ENCODE measurements around the gene UBTD1.

GRCh38 chr10:97459111-97459510 is 39.6 kb upstream of the UBTD1 start:
- TF ChIP-seq SPI1 (IDR thresholded peaks at IDR 0.05; ENCODE audit: low read depth, low read length): no peak
- TF ChIP-seq POLR2A (IDR thresholded peaks at IDR 0.05; ENCODE audit: low read depth, low read length): no peak
- no peak for TF ChIP-seq POLR2AphosphoS5 (IDR thresholded peaks at IDR 0.05; ENCODE audit: low read depth, low read length)
- no peak for TF ChIP-seq TAF1 (IDR thresholded peaks at IDR 0.05; ENCODE audit: low read depth, low read length)
- no peak for TF ChIP-seq PAX5 (IDR thresholded peaks at IDR 0.05; ENCODE audit: insufficient read depth, low read length, severe bottlenecking)
